SW 1271 (cell line): ENCODE results near the gene MCFD2.
A peak's percentile ranks its signal among the peaks of the same experiment; 100 is the strongest.

Experiments used
- DNase-seq, 2 experiments: peaks; one replicate each; lab custom pipeline; 2025; lab: John Stamatoyannopoulos, UW

The MCFD2 gene

DNA sequence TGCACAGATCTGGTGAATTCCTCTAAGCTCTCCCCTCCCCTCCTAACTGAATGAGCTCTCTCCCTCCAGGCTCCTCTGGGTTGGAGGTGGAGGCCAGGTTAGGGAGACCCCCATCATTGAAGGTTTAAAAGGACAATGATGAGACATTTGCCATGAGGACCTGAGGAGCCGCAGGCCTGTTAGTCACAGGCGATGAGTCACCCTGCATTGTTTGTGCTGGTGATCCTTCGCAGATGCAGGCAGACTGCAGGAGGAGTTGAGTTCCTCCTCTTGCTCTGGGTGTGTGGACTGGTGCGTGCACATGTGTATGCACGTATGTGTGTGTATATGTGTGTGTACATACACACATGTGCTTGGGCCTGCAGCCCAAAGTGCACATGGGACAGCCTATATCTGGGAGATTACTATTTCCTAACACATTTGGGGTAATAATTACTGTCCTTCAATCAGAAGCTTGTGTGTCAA is 42.0 kb downstream of the MCFD2 start:
- peak; percentile 47 to 85 for DNase-seq

DNA sequence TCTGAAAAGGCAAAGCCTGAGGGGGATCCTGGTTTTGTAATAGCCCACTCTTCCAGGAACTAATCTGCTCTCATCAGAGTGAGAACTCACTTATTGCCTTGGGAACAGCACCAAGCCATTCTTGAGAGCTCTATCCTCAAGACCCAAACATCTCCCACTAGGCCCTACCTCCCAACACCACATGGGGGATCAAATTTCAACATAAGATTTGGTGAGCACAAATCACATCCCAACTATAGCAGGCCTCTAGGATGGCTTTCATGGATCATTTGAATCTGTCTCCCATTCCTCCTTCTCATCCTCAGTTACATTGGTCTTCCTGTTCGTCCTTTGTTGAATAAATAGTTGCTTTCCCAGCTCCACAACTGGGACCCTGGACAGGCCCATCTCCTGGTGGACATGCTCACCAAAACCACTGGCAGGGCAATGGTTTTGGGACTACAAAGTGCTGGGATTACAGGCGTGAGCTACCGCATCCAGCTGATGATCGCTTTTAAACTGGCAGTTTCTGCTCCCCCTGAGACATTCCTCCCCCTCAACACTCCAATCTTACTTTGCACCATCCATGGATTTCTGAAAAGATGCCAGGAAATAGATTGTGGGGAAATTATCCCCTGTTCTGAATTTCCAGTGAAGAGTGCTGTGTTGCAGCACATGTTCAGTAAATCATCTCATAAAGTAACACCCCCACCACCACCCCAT is 42.6 kb downstream of the MCFD2 start:
- DNase-seq: no peak

GRCh38 chr2:46871976-46872381 is 43.6 kb downstream of the MCFD2 start:
- no peak for DNase-seq

GRCh38 chr2:46870051-46870839 is 45.4 kb downstream of the MCFD2 start:
- no peak for DNase-seq

DNA sequence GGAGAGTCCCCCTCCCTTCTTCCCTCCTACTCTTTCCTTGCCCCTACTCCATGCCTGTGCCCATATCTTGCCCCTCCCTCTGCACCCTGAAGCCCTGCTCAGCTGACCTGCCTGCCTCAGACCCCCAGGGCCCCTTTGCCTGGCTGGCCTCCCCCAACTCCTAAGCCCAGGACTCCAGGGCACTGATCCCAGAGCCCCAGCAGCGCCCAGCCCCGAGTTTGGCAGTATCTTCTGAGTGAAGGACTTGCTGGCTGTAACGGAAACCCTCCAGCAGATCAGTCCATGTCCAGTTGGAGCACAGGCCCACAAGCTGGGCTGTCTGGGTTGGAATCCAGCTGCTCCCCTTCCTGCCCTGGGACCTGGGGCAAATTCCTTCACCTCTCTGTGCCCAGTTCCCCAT is 46.0 kb downstream of the MCFD2 start:
- no peak for DNase-seq

- no peak for DNase-seq
Observed at GRCh38 chr2:46866770-46867246, 48.8 kb downstream of the MCFD2 start.

DNA sequence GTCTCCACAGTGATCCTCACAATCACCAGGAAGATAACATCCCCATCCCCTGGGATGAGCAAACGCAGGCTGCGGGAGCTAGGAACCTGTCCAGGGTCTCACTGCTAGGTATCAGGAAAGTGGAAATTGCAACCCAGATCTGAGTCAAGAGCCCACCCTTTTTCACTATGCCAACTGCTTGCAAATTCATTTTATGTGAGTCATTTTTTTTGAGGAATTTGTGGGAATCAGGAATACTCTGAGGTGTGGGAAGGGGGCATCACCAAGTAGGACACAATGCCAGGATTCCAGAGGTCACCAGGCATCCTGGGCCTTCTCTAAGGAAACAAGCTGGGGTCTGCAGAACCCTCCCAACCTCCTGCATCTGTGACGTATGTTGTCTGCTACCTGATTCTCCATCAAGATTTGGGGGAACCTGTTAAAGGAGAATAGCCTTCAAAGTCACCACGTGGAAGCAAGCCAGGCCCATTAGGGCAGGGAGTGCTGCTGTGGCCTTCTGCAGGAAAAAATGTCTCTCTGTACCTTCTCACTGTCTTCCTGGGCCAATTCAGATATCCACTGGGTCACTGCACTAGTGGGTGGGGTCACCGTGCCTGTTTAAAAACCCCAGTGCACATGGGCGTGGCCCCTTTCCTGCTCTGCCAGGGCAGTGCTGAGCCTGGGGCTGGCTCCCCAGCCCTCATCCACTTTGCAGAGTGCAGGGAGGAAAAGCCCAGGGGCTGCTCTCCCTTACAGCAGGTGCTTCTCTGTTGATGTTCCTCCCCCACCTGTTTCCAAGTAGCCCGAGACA is 50.2 kb downstream of the MCFD2 start:
- DNase-seq: no peak

- no peak for DNase-seq
Observed at GRCh38 chr2:46863882-46864281, 51.7 kb downstream of the MCFD2 start.

DNA sequence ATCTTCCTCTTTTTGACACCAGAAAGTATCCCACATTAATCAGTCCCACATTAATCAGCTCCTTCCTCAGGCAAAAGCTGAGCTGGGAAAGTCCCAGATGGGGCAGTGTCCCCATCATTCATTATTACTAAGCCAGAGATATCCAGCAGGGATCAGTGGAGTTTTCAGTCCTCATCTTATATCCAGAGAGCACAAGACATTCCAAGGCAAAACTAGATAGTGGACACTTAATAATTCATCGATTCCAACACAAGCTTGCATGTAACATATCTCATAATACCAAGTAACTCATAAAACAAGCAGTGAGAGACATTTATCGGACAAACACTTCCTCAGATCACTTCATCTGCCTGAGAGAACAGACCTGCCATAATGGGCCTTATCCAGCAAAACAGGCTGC is 53.1 kb downstream of the MCFD2 start:
- DNase-seq: no peak

GRCh38 chr2:46861916-46862315 is 53.7 kb downstream of the MCFD2 start:
- no peak for DNase-seq

DNA sequence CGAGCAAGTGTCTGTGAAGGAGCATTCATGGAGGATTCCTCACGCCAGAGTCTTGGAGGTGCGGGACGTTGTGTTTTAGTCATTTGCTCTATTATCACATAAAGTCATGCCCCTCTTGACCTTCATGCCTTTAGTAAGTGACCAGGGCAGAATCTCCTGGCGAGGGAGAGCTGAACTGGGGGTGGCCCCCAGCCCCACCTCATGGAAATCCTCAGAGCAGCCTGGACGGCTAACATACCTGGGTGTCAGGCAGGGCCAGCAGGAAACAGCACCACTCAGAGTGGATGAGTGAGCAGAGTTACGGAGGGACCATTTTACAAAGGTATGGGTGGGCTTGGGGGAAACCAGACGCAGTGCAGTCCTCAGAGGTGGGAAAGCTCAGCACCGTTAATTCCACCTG is 56.1 kb downstream of the MCFD2 start:
- no peak for DNase-seq

DNA sequence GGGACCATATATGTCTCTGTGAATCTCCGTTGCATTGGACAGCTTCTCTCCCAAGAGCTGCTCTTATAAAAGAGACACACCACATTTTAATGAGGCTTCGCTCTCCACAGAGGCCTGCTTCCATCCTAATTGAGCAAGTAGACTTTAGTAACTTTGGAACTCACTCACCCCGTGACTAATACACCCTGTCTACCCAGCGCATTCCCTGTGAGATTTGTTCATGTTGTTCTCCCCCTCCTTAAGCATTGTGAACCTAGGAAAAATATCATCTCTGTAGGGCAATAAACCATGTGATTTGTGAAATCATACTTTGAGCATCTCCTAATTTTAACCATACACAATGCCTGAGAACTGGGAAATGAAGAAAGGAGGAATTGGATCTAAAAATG is 56.9 kb downstream of the MCFD2 start:
- no peak for DNase-seq

GRCh38 chr2:46857871-46858701 is 57.5 kb downstream of the MCFD2 start:
- peak in 1 of 2 experiments; percentile 9 for DNase-seq

- no peak for DNase-seq
Observed at GRCh38 chr2:46856336-46856735, 59.3 kb downstream of the MCFD2 start.

DNA sequence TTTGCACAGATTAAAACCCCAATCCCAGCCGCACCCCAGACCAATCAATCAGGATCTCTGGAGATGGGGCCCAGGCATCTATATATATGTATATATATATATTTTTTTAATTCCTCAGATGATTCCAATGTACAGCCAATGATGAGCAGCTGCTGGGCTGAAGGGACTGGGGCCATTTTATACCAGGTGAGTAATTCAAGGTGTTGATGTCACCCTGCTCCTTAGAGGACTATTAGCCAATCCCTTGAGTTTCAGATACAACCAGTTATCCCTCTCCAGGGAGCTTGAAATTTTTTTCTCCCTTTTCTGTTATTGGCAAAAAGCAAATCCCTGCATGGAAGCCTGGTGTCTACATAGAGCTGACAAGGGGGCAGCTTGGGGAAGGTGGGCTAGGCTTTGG is 59.8 kb downstream of the MCFD2 start:
- DNase-seq: peak in 1 of 2 experiments; percentile 61

DNA sequence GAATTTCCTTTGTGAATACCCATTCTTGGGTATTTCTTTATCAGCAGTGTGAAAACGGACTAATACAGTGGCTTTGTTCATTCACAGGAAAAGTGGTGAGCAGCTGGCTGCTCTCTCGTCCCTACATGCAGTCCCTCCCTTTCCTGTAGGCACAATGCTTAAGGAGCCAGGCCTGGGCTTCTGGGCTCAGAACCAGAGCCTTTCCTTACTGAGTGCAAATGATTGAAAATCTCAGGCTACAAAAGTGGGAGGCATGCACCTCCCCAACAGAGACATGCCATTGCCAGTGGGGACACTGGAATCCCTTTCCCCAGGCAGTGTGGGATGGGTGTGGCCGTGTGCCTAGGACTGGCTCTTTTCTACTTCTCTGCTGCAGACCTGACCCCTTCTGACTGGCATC is 61.3 kb downstream of the MCFD2 start:
- DNase-seq: no peak

- no peak for DNase-seq
Observed at GRCh38 chr2:46852598-46852997, 63.0 kb downstream of the MCFD2 start.

- no peak for DNase-seq
Observed at GRCh38 chr2:46852124-46852523, 63.5 kb downstream of the MCFD2 start.
